K562 (cell line): ENCODE results near the gene SH3BP5. TPM values are rescaled to one million over a fixed set of nuclear protein-coding genes. Genes with fewer than 3 reads are reported as not detected.

Experiments used
- CCNT2 ChIP-seq: IDR thresholded peaks from 2 replicates; pipeline ENCODE4 v1.6.1; 2011; ENCODE audit warnings: borderline replicate concordance, low read depth, mild to moderate bottlenecking, moderate library complexity, mixed read lengths, low read length; ENCODE audit not compliant: insufficient read length; ENCODE audit errors: extremely low read depth
- CHAMP1 ChIP-seq: fragments of 450-650 bp; IDR thresholded peaks from 2 replicates; pipeline ENCODE4 v1.6.1; 2016; ENCODE audit warnings: mild to moderate bottlenecking
- EP400 ChIP-seq: fragments of 450-650 bp; IDR thresholded peaks from 2 replicates; pipeline ENCODE4 v1.6.1; 2017; ENCODE audit warnings: antibody characterized with exemption, mild to moderate bottlenecking, moderate library complexity
- FIP1L1 ChIP-seq: fragments of 200-400 bp; formaldehyde crosslinking; IDR thresholded peaks from 2 replicates; pipeline ENCODE4 v1.6.1; 2018; ENCODE audit warnings: mild to moderate bottlenecking, low read depth, low read length; ENCODE audit not compliant: poor library complexity, severe bottlenecking
- FOXA3 ChIP-seq, 2 experiments: fragments of 450-650 bp in 1 of 2; sonication (generic) in 1 of 2; formaldehyde crosslinking; IDR thresholded peaks in 1 of 2; conservative IDR thresholded peaks in 1 of 2; 2 replicates each; pipeline versions ENCODE4 v1.4.0 to v1.8.0; 2020 to 2022; ENCODE audit warnings: mild to moderate bottlenecking in 2 of 2, missing genetic modification reagents in 1 of 2
- GTF2A2 ChIP-seq: IDR thresholded peaks from 2 replicates; pipeline ENCODE4 v1.6.1; 2016; ENCODE audit warnings: mild to moderate bottlenecking, missing genetic modification characterization, missing compliant biosample characterization
- HDGF ChIP-seq: fragments of 450-650 bp; IDR thresholded peaks from 2 replicates; pipeline ENCODE4 v1.6.1; 2016
- ID3 ChIP-seq, 2 experiments: fragments of 250-450 bp in 1 of 2; fragments of 450-650 bp in 1 of 2; sonication (Bioruptor Pico) in 1 of 2; IDR thresholded peaks; 2 replicates each; pipeline versions ENCODE4 v1.6.1 to v1.8.0; 2016 to 2021; ENCODE audit warnings: mild to moderate bottlenecking in 2 of 2, moderate library complexity in 2 of 2, missing compliant biosample characterization in 1 of 2, missing genetic modification characterization in 1 of 2
- KAT8 ChIP-seq: fragments of 450-650 bp; IDR thresholded peaks from 2 replicates; pipeline ENCODE4 v1.6.1; 2016; ENCODE audit warnings: low read depth, mild to moderate bottlenecking
- LEF1 ChIP-seq: fragments of 450-650 bp; IDR thresholded peaks from 2 replicates; pipeline ENCODE4 v1.6.1; 2016; ENCODE audit warnings: mild to moderate bottlenecking
- MTA3 ChIP-seq: fragments of 450-650 bp; formaldehyde crosslinking; IDR thresholded peaks from 2 replicates; pipeline ENCODE4 v1.6.1; 2017; ENCODE audit warnings: mild to moderate bottlenecking, borderline replicate concordance
- NCOR1 ChIP-seq: fragments of 450-650 bp; IDR thresholded peaks from 2 replicates; pipeline ENCODE4 v1.6.1; 2016; ENCODE audit warnings: mild to moderate bottlenecking, moderate library complexity
- NFE2L1 ChIP-seq: fragments of 450-650 bp; IDR thresholded peaks from 2 replicates; pipeline ENCODE4 v1.6.1; 2016; ENCODE audit warnings: missing genetic modification characterization, low read depth, mild to moderate bottlenecking, missing compliant biosample characterization, moderate library complexity, borderline replicate concordance
- RUNX1 ChIP-seq: sonication (generic); IDR thresholded peaks from 2 replicates; pipeline ENCODE4 v1.6.1; 2016; ENCODE audit warnings: antibody characterized with exemption, low read depth
- TCF7 ChIP-seq: sonication (generic); IDR thresholded peaks from 2 replicates; pipeline ENCODE4 v1.6.1; 2016; ENCODE audit warnings: antibody characterized with exemption, borderline replicate concordance
- WHSC1 ChIP-seq: IDR thresholded peaks from one replicate; pipeline ENCODE4 v1.6.1; 2012; ENCODE audit warnings: low read length, control low read depth, inconsistent platforms
- ZBTB7A ChIP-seq: IDR thresholded peaks from 2 replicates; pipeline ENCODE4 v1.6.1; 2011; ENCODE audit warnings: low read depth, mild to moderate bottlenecking, low read length, moderate library complexity, borderline replicate concordance; ENCODE audit not compliant: control insufficient read depth
- ZNF717 ChIP-seq: fragments of 250-450 bp; sonication (Bioruptor Pico); IDR thresholded peaks from 2 replicates; pipeline ENCODE4 v1.5.0; 2021
- ZNF77 ChIP-seq: fragments of 250-450 bp; sonication (Bioruptor Pico); IDR thresholded peaks from 2 replicates; pipeline ENCODE4 v1.5.0; 2020
- ZZZ3 ChIP-seq: fragments of 450-650 bp; IDR thresholded peaks from 2 replicates; pipeline ENCODE4 v1.6.1; 2016; ENCODE audit warnings: antibody characterized with exemption, mild to moderate bottlenecking, moderate library complexity
- polyA plus RNA-seq, 8 experiments: library from polyadenylated mRNA; depleted of rRNA in 4 of 8; stranded (reverse) in 5 of 8; unstranded in 3 of 8; fragments of >200 nt; fragmentation: Nextera tagmentation in 2 of 8; fragmentation: Illumina TruSeq in 1 of 8; extraction: Ambion mirVana in 2 of 8; extraction: Trizol in 1 of 8; gene quantifications; 2 replicates each; pipeline versions ENCODE4 v1.2.1 to v1.2.3, GENCODE V29; 2011 to 2014; ENCODE audit warnings: inconsistent platforms in 1 of 8, missing spikeins in 1 of 8
- total RNA-seq, 7 experiments: library from RNA; depleted of rRNA in 6 of 7; stranded (reverse); fragments of >200 nt in 6 of 7; fragmentation: Illumina TruSeq in 2 of 7; extraction: Trizol in 2 of 7; gene quantifications; 2 replicates each; pipeline versions ENCODE4 v1.2.1 to v1.2.3, GENCODE V29; 2011 to 2021; ENCODE audit warnings: low replicate concordance in 1 of 7
- TF ChIP-seq, protein P1 (sequence below), 2 experiments: fragments of 450-650 bp; IDR thresholded peaks; 2 replicates each; pipeline ENCODE4 v1.6.1; 2018; ENCODE audit warnings: mild to moderate bottlenecking in 2 of 2, low read depth in 1 of 2; ENCODE audit not compliant: partially characterized antibody in 2 of 2

Gene SH3BP5
- total and polyA plus RNA-seq, 9 of the 15 experiments (the other 6 are each of a cell fraction or from before 2014, with no cell fraction given): 2.9 to 29.0 (median 14.9) TPM

GRCh38 chr3:15206662-15207576, 125.5 kb downstream of the SH3BP5 start (continued):
- TF ChIP-seq, protein P1, sequence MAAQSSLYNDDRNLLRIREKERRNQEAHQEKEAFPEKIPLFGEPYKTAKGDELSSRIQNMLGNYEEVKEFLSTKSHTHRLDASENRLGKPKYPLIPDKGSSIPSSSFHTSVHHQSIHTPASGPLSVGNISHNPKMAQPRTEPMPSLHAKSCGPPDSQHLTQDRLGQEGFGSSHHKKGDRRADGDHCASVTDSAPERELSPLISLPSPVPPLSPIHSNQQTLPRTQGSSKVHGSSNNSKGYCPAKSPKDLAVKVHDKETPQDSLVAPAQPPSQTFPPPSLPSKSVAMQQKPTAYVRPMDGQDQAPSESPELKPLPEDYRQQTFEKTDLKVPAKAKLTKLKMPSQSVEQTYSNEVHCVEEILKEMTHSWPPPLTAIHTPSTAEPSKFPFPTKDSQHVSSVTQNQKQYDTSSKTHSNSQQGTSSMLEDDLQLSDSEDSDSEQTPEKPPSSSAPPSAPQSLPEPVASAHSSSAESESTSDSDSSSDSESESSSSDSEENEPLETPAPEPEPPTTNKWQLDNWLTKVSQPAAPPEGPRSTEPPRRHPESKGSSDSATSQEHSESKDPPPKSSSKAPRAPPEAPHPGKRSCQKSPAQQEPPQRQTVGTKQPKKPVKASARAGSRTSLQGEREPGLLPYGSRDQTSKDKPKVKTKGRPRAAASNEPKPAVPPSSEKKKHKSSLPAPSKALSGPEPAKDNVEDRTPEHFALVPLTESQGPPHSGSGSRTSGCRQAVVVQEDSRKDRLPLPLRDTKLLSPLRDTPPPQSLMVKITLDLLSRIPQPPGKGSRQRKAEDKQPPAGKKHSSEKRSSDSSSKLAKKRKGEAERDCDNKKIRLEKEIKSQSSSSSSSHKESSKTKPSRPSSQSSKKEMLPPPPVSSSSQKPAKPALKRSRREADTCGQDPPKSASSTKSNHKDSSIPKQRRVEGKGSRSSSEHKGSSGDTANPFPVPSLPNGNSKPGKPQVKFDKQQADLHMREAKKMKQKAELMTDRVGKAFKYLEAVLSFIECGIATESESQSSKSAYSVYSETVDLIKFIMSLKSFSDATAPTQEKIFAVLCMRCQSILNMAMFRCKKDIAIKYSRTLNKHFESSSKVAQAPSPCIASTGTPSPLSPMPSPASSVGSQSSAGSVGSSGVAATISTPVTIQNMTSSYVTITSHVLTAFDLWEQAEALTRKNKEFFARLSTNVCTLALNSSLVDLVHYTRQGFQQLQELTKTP (IDR thresholded peaks at IDR 0.05; ENCODE audit: low read depth in 1 of 2, partially characterized antibody in 2 of 2): no peak
- TF ChIP-seq TCF7: no peak
- TF ChIP-seq RUNX1: no peak
- TF ChIP-seq MTA3: no peak
- no peak for TF ChIP-seq GTF2A2 (tag)
- 0 out of 2 replicates have a peak, but pooled peaks have one; percentile 33 for TF ChIP-seq HDGF
- TF ChIP-seq ID3 (CRISPR knock-in tag; IDR thresholded peaks at IDR 0.05): no peak
- 0 out of 2 replicates have a peak, but pooled peaks have one; percentile 32 for TF ChIP-seq ID3 (tag; IDR thresholded peaks at IDR 0.05)
- no peak for TF ChIP-seq ZNF717 (CRISPR knock-in tag)
- TF ChIP-seq ZBTB7A: no peak
- no peak for TF ChIP-seq NCOR1
- TF ChIP-seq NFE2L1: no peak
- no peak for TF ChIP-seq EP400
- TF ChIP-seq ZZZ3: no peak
- TF ChIP-seq LEF1: no peak
- TF ChIP-seq ZNF77: no peak
- TF ChIP-seq CCNT2: no peak
- TF ChIP-seq KAT8: no peak
- peak; percentile 29 for TF ChIP-seq FIP1L1
- no peak for TF ChIP-seq CHAMP1
- no peak for TF ChIP-seq WHSC1
- 0 out of 4 replicates have a peak, but pooled peaks of 1 of the 2 experiments have one; percentile 73 for TF ChIP-seq FOXA3 (CRISPR knock-in tag; conservative IDR thresholded peaks at IDR 0.05 in 1 of 2, IDR thresholded peaks at IDR 0.05 in 1 of 2)
